Osteocyte (in vitro differentiated cells): ENCODE results near the gene DOCK8. TPM values are rescaled to one million over a fixed set of nuclear protein-coding genes. Genes with fewer than 3 reads are reported as not detected.

Source experiments
- DNase-seq: peaks from one replicate; pipeline ENCODE4 v3.0.0; 2021; ENCODE audit warnings: mixed read lengths; ENCODE audit not compliant: unreplicated experiment; ENCODE audit errors: extremely low spot score
- H3K27ac Mint-ChIP-seq: one replicate; pipeline ENCODE4 v1.8.0; 2021; ENCODE audit warnings: mild to moderate bottlenecking, mixed read lengths; ENCODE audit not compliant: unreplicated experiment
- H3K27me3 Mint-ChIP-seq: one replicate; pipeline ENCODE4 v1.8.0; 2021; ENCODE audit warnings: mixed read lengths; ENCODE audit not compliant: unreplicated experiment
- H3K36me3 Mint-ChIP-seq: one replicate; pipeline ENCODE4 v1.8.0; 2021; ENCODE audit warnings: mixed read lengths; ENCODE audit not compliant: unreplicated experiment
- H3K4me1 Mint-ChIP-seq: one replicate; pipeline ENCODE4 v1.8.0; 2021; ENCODE audit warnings: mixed read lengths; ENCODE audit not compliant: unreplicated experiment
- H3K4me3 Mint-ChIP-seq: one replicate; pipeline ENCODE4 v1.8.0; 2021; ENCODE audit warnings: mild to moderate bottlenecking, moderate library complexity, mixed read lengths; ENCODE audit not compliant: unreplicated experiment
- H3K9me3 Mint-ChIP-seq: one replicate; pipeline ENCODE4 v1.8.0; 2021; ENCODE audit warnings: mixed read lengths; ENCODE audit not compliant: unreplicated experiment
- CTCF ChIP-seq: fragments of 200-600 bp; sonication (generic); IDR thresholded peaks from 2 replicates; pipeline ENCODE4 v1.5.0; 2021; ENCODE audit warnings: antibody characterized with exemption, mild to moderate bottlenecking, moderate library complexity
- total RNA-seq: library from RNA; stranded (reverse); gene quantifications from 2 replicates; pipeline ENCODE4 v1.2.1, GENCODE V29; 2021

Gene DOCK8
- total RNA-seq, 1 donor from 2014 or later, result not detected

- no peak for DNase-seq
- no peak overlapping the region for H3K4me3 Mint-ChIP-seq
- peaks cover 16% of the 10 kb centered on the region for H3K27me3 Mint-ChIP-seq
- no peaks in the 10 kb centered on the region for H3K4me1 Mint-ChIP-seq
- no peaks in the 10 kb centered on the region for H3K36me3 Mint-ChIP-seq
- no peak overlapping the region for H3K27ac Mint-ChIP-seq
- no peaks in the 10 kb centered on the region for H3K9me3 Mint-ChIP-seq
- TF ChIP-seq CTCF, result no peak
Measured at GRCh38 chr9:463455-464171, 248.9 kb downstream of the DOCK8 start.

GRCh38 chr9:466747-467146, 252.1 kb downstream of the DOCK8 start:
- peaks cover 16% of the 10 kb centered on the region for H3K27me3 Mint-ChIP-seq
- H3K9me3 Mint-ChIP-seq, result no peaks in the 10 kb centered on the region
- no peak overlapping the region for H3K4me3 Mint-ChIP-seq

GRCh38 chr9:468766-469426, 254.2 kb downstream of the DOCK8 start:
- Mint-ChIP-seq H3K9me3 (no peaks in the 10 kb centered on the region), H3K27me3 (peaks cover 4% of the 10 kb centered on the region), H3K36me3 (no peaks in the 10 kb centered on the region), H3K4me3 (peak overlapping the region; percentile 29), H3K4me1 (peaks cover 9% of the 10 kb centered on the region), H3K27ac (no peak overlapping the region)
- DNase-seq, result no peak
- TF ChIP-seq CTCF, result no peak

More at GRCh38 chr9:466747-467146, 252.1 kb downstream of the DOCK8 start:
- no peak for DNase-seq
- Mint-ChIP-seq H3K27ac (no peak overlapping the region), H3K4me1 (peaks cover 9% of the 10 kb centered on the region), H3K36me3 (no peaks in the 10 kb centered on the region)
- no peak for TF ChIP-seq CTCF

- no peak for TF ChIP-seq CTCF
- Mint-ChIP-seq H3K27ac (peak overlapping the region; percentile 65), H3K4me1 (peaks cover 9% of the 10 kb centered on the region), H3K9me3 (no peaks in the 10 kb centered on the region), H3K4me3 (peak overlapping the region; percentile 96), H3K36me3 (no peaks in the 10 kb centered on the region), H3K27me3 (no peaks in the 10 kb centered on the region)
- peak; percentile 95 for DNase-seq
Measured at GRCh38 chr9:469672-470551, 255.2 kb downstream of the DOCK8 start.
